HG03159 (cell line): ENCODE data around the gene SLX9.

Experiments used
- ATAC-seq: cut with Tn5 transposase; IDR thresholded peaks from one replicate; pipeline ENCODE4 v1.9.1; 2021; ENCODE audit warnings: mild to moderate bottlenecking, moderate library complexity; ENCODE audit not compliant: unreplicated experiment

SLX9 gene

GRCh38 chr21:44946254-44947041, 6.6 kb downstream of the SLX9 start:
- ATAC-seq, result no peak

GRCh38 chr21:44947111-44947929, 7.5 kb downstream of the SLX9 start:
- no peak for ATAC-seq

- no peak for ATAC-seq
Measured at GRCh38 chr21:44947930-44948331, 8.1 kb downstream of the SLX9 start.

GRCh38 chr21:44948426-44949120, 8.7 kb downstream of the SLX9 start:
- ATAC-seq, result no peak

GRCh38 chr21:44949161-44949778, 9.4 kb downstream of the SLX9 start:
- no peak for ATAC-seq

- ATAC-seq, result no peak
Measured at GRCh38 chr21:44949779-44950198, 10.0 kb downstream of the SLX9 start.

GRCh38 chr21:44950351-44950750, 10.5 kb downstream of the SLX9 start:
- no peak for ATAC-seq

GRCh38 chr21:44951186-44951915, 11.5 kb downstream of the SLX9 start:
- no peak for ATAC-seq

- no peak for ATAC-seq
Measured at GRCh38 chr21:44952116-44952928, 12.5 kb downstream of the SLX9 start.

GRCh38 chr21:44952929-44953627, 13.2 kb downstream of the SLX9 start:
- no peak for ATAC-seq

- no peak for ATAC-seq
Measured at GRCh38 chr21:44953628-44954021, 13.8 kb downstream of the SLX9 start.

GRCh38 chr21:44954281-44954771, 14.5 kb downstream of the SLX9 start:
- no peak for ATAC-seq

- ATAC-seq, result no peak
Measured at GRCh38 chr21:44955141-44955797, 15.4 kb downstream of the SLX9 start.

- ATAC-seq, result no peak
Measured at GRCh38 chr21:44955798-44956175, 16.0 kb downstream of the SLX9 start.

GRCh38 chr21:44956356-44957046, 16.7 kb downstream of the SLX9 start:
- ATAC-seq, result no peak

- no peak for ATAC-seq
Measured at GRCh38 chr21:44957047-44957831, 17.4 kb downstream of the SLX9 start.

GRCh38 chr21:44957901-44958451, 18.1 kb downstream of the SLX9 start:
- no peak for ATAC-seq
